H9 (cell line): ENCODE results near the gene CDC42EP1. TPM values are rescaled to one million over a fixed set of nuclear protein-coding genes. Genes with fewer than 3 reads are reported as not detected.

Experiments
- DNase-seq: peaks from one replicate; pipeline ENCODE4 v3.0.0-alpha.2; 2017
- H2AFZ ChIP-seq: one replicate; pipeline ENCODE4 v1.6.1; 2013; ENCODE audit warnings: mild to moderate bottlenecking, low read length, control low read depth, moderate library complexity
- H2AK5ac ChIP-seq: 2 replicates; pipeline ENCODE4 v1.6.1; 2013; ENCODE audit warnings: low read length, control low read depth, mixed read lengths; ENCODE audit not compliant: insufficient read length
- H2BK120ac ChIP-seq: one replicate; pipeline ENCODE4 v1.6.1; 2013; ENCODE audit warnings: low read depth, mild to moderate bottlenecking, low read length, control low read depth, inconsistent platforms; ENCODE audit not compliant: poor library complexity, severe bottlenecking
- H2BK12ac ChIP-seq: 2 replicates; pipeline ENCODE4 v1.6.1; 2013; ENCODE audit warnings: low read length, control low read depth, mixed read lengths, low read depth; ENCODE audit not compliant: insufficient read length
- H2BK15ac ChIP-seq: 2 replicates; pipeline ENCODE4 v1.6.1; 2013; ENCODE audit warnings: low read depth, low read length, control low read depth
- H2BK20ac ChIP-seq: one replicate; pipeline ENCODE4 v1.6.1; 2013; ENCODE audit warnings: low read depth, mild to moderate bottlenecking, low read length, control low read depth, inconsistent platforms; ENCODE audit not compliant: poor library complexity, severe bottlenecking
- H2BK5ac ChIP-seq: 2 replicates; pipeline ENCODE4 v1.6.1; 2013; ENCODE audit warnings: low read length, control low read depth, mixed read lengths; ENCODE audit not compliant: insufficient read length
- H3K14ac ChIP-seq: 2 replicates; pipeline ENCODE4 v1.6.1; 2013; ENCODE audit warnings: low read length, control low read depth; ENCODE audit not compliant: insufficient read depth
- H3K18ac ChIP-seq: 2 replicates; pipeline ENCODE4 v1.6.1; 2013; ENCODE audit warnings: low read depth, mild to moderate bottlenecking, mixed read lengths, low read length, control low read depth; ENCODE audit not compliant: insufficient read length
- H3K23ac ChIP-seq: 2 replicates; pipeline ENCODE4 v1.6.1; 2013; ENCODE audit warnings: low read length, control low read depth, mixed read lengths, low read depth; ENCODE audit not compliant: insufficient read length
- H3K23me2 ChIP-seq: 2 replicates; pipeline ENCODE4 v1.6.1; 2013; ENCODE audit warnings: low read depth, mild to moderate bottlenecking, mixed read lengths, low read length, control low read depth; ENCODE audit not compliant: insufficient read length, poor library complexity, severe bottlenecking
- H3K27ac ChIP-seq: 2 replicates; pipeline ENCODE4 v1.5.1; 2013; ENCODE audit warnings: low read length, control low read depth, mixed read lengths, low read depth; ENCODE audit not compliant: insufficient read length
- H3K27me3 ChIP-seq: 2 replicates; pipeline ENCODE4 v1.6.1; 2013; ENCODE audit warnings: low read length, control low read depth, inconsistent platforms; ENCODE audit not compliant: insufficient read depth
- H3K4ac ChIP-seq: 2 replicates; pipeline ENCODE4 v1.6.1; 2013; ENCODE audit warnings: low read depth, mild to moderate bottlenecking, control low read depth, inconsistent platforms, low read length, moderate library complexity
- H3K4me1 ChIP-seq: 2 replicates; pipeline ENCODE4 v1.6.1; 2013; ENCODE audit warnings: low read length, control low read depth, inconsistent platforms; ENCODE audit not compliant: insufficient read depth
- H3K4me2 ChIP-seq: 2 replicates; pipeline ENCODE4 v1.6.1; 2013; ENCODE audit warnings: low read length, control low read depth, mixed read lengths; ENCODE audit not compliant: insufficient read length, insufficient read depth
- H3K56ac ChIP-seq: 2 replicates; pipeline ENCODE4 v1.6.1; 2013; ENCODE audit warnings: low read depth, mild to moderate bottlenecking, mixed read lengths, low read length, control low read depth; ENCODE audit not compliant: insufficient read length
- H3K79me1 ChIP-seq: 2 replicates; pipeline ENCODE4 v1.6.1; 2013; ENCODE audit warnings: low read depth, mild to moderate bottlenecking, moderate library complexity, low read length, control low read depth, inconsistent platforms; ENCODE audit not compliant: insufficient read depth, poor library complexity, severe bottlenecking
- H3K79me2 ChIP-seq: 2 replicates; pipeline ENCODE4 v1.6.1; 2013; ENCODE audit warnings: low read length, control low read depth, inconsistent platforms; ENCODE audit not compliant: insufficient read depth
- H3K9ac ChIP-seq: 2 replicates; pipeline ENCODE4 v1.6.1; 2013; ENCODE audit warnings: low read length, control low read depth, mixed read lengths; ENCODE audit not compliant: insufficient read length; ENCODE audit errors: extremely low read depth
- H3K9me3 ChIP-seq: one replicate; pipeline ENCODE4 v1.6.1; 2013; ENCODE audit warnings: low read depth, low read length, inconsistent platforms; ENCODE audit not compliant: control insufficient read depth
- H3T11ph ChIP-seq: one replicate; pipeline ENCODE4 v1.6.1; 2013; ENCODE audit warnings: mild to moderate bottlenecking, low read length, control low read depth, inconsistent platforms
- H4K20me1 ChIP-seq: one replicate; pipeline ENCODE4 v1.6.1; 2013; ENCODE audit not compliant: control insufficient read depth, insufficient read length, insufficient read depth
- H4K5ac ChIP-seq: 2 replicates; pipeline ENCODE4 v1.6.1; 2013; ENCODE audit warnings: low read depth, mild to moderate bottlenecking, mixed read lengths, low read length, control low read depth; ENCODE audit not compliant: insufficient read length
- H4K8ac ChIP-seq: replicated peaks from 2 replicates; pipeline ENCODE4 v1.6.1; 2013; ENCODE audit warnings: low read length, control low read depth, mixed read lengths, low read depth; ENCODE audit not compliant: insufficient read length
- H4K91ac ChIP-seq: 2 replicates; pipeline ENCODE4 v1.6.1; 2013; ENCODE audit warnings: low read depth, mild to moderate bottlenecking, moderate library complexity, mixed read lengths, low read length, control low read depth; ENCODE audit not compliant: insufficient read length
- H3K27ac Mint-ChIP-seq, 3 experiments: 2 replicates in 2 of 3; 3 replicates in 1 of 3; pipeline ENCODE4 v1.8.0; 2020 to 2021; ENCODE audit warnings: mixed read lengths in 3 of 3, mild to moderate bottlenecking in 1 of 3, moderate library complexity in 1 of 3
- H3K27me3 Mint-ChIP-seq: 2 replicates; pipeline ENCODE4 v1.8.0; 2021; ENCODE audit warnings: low read depth, mild to moderate bottlenecking, moderate library complexity, mixed read lengths
- H3K36me3 Mint-ChIP-seq, 3 experiments: 2 replicates in 2 of 3; 3 replicates in 1 of 3; pipeline ENCODE4 v1.8.0; 2020 to 2021; ENCODE audit warnings: low read depth in 3 of 3, mixed read lengths in 3 of 3; ENCODE audit not compliant: insufficient read depth in 1 of 3
- H3K4me1 Mint-ChIP-seq, 2 experiments: 2 replicates each; pipeline ENCODE4 v1.8.0; 2020; ENCODE audit warnings: mixed read lengths in 2 of 2
- H3K4me3 Mint-ChIP-seq, 2 experiments: 2 replicates in 1 of 2; 3 replicates in 1 of 2; pipeline ENCODE4 v1.8.0; 2020 to 2021; ENCODE audit warnings: mild to moderate bottlenecking in 2 of 2, mixed read lengths in 2 of 2, moderate library complexity in 1 of 2
- H3K9me3 Mint-ChIP-seq, 2 experiments: 2 replicates in 1 of 2; 3 replicates in 1 of 2; pipeline ENCODE4 v1.8.0; 2020; ENCODE audit warnings: mild to moderate bottlenecking in 2 of 2, mixed read lengths in 2 of 2, moderate library complexity in 1 of 2
- CTCF ChIP-seq: fragments of 200-600 bp; sonication (generic); conservative IDR thresholded peaks from 3 replicates; pipeline ENCODE4 v1.8.0; 2021; ENCODE audit warnings: antibody characterized with exemption, mild to moderate bottlenecking
- WGBS: extraction: QIAGEN DNeasy Blood & Tissue Kit; methylation state at CpG from one replicate; pipeline ENCODE4 v1.1.7; 2013; ENCODE audit warnings: missing lambda C conversion rate, low lambda C conversion rate, mixed read lengths; ENCODE audit not compliant: insufficient read length; ENCODE audit errors: extremely low coverage; 5-methylcytosine and 5-hydroxymethylcytosine counted together
- total RNA-seq: library from RNA; stranded (reverse); gene quantifications from 2 replicates; pipeline ENCODE4 v1.2.1, GENCODE V29; 2021

The CDC42EP1 gene
- total RNA-seq, 1 experiment from 2014 or later: 23.0 TPM

DNA sequence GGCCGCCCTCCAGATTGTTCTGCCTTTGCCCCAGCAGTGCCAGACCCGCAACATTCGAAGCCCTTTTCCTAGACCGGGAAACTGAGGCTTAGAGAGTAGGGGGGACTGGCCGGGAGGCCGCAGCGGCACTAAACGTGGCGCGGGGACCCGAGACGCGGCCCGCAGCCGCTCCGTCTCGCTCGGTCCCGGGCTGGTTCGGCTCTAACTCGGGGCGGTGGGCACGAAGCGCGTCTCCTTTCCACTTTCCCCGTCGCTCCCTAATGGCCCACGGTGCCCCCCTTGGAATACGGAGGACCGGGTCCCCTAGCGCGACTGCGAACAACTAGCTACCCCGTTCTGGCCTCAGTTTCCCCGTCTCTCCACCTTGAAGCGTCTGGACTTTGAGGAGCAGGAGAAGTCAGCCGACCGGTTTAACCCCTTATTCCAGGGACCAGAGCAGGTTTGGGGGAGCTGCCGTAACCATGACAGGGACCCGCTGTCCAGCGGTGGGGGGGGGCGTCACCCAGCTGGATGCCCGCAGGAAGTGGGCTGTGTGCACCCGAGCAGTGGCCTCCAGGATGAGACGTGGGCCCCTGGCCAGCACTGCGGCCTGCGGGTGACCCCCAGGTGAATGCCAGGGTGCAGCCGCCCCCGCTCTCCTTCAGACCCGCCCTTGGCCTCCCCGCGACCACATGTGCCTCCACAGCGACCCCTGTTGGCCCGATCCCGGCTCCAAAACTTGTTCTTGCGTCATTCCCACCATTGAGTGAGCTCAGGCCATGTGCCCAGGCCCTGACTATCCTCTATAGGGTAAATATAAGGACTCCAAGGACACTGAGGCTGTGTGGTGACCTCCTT is 1.1 kb downstream of the CDC42EP1 start:
- H3K36me3 Mint-ChIP-seq: peaks cover 0 to 3% (median 2%) of the 10 kb centered on the region in 3 experiments; a peak in 2 of 7 replicates
- peak overlapping the region; percentile 56 for H2BK120ac ChIP-seq
- peaks cover 4% of the 10 kb centered on the region; the same call in 1 of the 2 replicates for H3K4me1 ChIP-seq
- H3K18ac ChIP-seq: peak overlapping the region; percentile 95
- H3K79me2 ChIP-seq: no peaks in the 10 kb centered on the region; the same call in 1 of the 2 replicates
- no peak overlapping the region for H2BK5ac ChIP-seq
- no peak overlapping the region for H4K8ac ChIP-seq
- no peak overlapping the region for H3K56ac ChIP-seq
- peak overlapping the region; percentile 40 for H2BK12ac ChIP-seq
- H3K14ac ChIP-seq: peak overlapping the region; percentile 81; the same call in 1 of the 2 replicates
- H2BK15ac ChIP-seq: no peak overlapping the region; the same call in 1 of the 2 replicates
- peaks cover 13% of the 10 kb centered on the region for H3K23me2 ChIP-seq
- WGBS: no CpG with 5 or more reads among the region's 56 CpGs
- H2AFZ ChIP-seq: no peak overlapping the region
- peak overlapping the region; percentile 91 for H3K4ac ChIP-seq
- H3K27ac Mint-ChIP-seq: peak overlapping the region in 1 of 3 experiments; percentile 81; a peak in 1 of 7 replicates
- no peaks in the 10 kb centered on the region for H3K79me1 ChIP-seq
- peaks cover 44% of the 10 kb centered on the region for H3K27me3 Mint-ChIP-seq
- H3K9me3 Mint-ChIP-seq: no peaks in the 10 kb centered on the region; a peak in 1 of 5 replicates
- H4K5ac ChIP-seq: peak overlapping the region; percentile 19
- H3K27ac ChIP-seq: no peak overlapping the region
- H4K91ac ChIP-seq: peak overlapping the region; percentile 85
- H3K27me3 ChIP-seq: peaks cover 3% of the 10 kb centered on the region; the same call in 1 of the 2 replicates
- H3K4me2 ChIP-seq: peak overlapping the region; percentile 54
- peak; percentile 91 for TF ChIP-seq CTCF
- H3K23ac ChIP-seq: no peak overlapping the region
- no peaks in the 10 kb centered on the region for H4K20me1 ChIP-seq
- peak overlapping the region; percentile 73 to 83 for H3K4me3 Mint-ChIP-seq
- H3K4me1 Mint-ChIP-seq: peaks cover 43 to 50% of the 10 kb centered on the region in 2 experiments
- no peak overlapping the region for H3T11ph ChIP-seq
- no peak overlapping the region for H3K9ac ChIP-seq
- DNase-seq: peak; percentile 89
- no peak overlapping the region for H2BK20ac ChIP-seq
- H3K9me3 ChIP-seq: no peaks in the 10 kb centered on the region
- H2AK5ac ChIP-seq: no peak overlapping the region
